ENCODE data around the gene PINK1.

The PINK1 gene

GRCh38 chr1:20610970-20611369, 22.3 kb upstream of the PINK1 start:
- no peak for DNase-seq (ENCODE audit: low read depth in 2 of 2)

GRCh38 chr1:20611652-20612051, 21.6 kb upstream of the PINK1 start:
- no peak for DNase-seq (ENCODE audit: low read depth in 2 of 2)

GRCh38 chr1:20612221-20612746, 21.0 kb upstream of the PINK1 start:
- no peak for DNase-seq (ENCODE audit: low read depth in 2 of 2)

- no peak for DNase-seq (ENCODE audit: low read depth in 2 of 2)
These were observed 19.1 kb upstream of the PINK1 start for GRCh38 chr1:20614131-20614579.

- DNase-seq (ENCODE audit: low read depth in 2 of 2) = no peak
These were observed 17.1 kb upstream of the PINK1 start for GRCh38 chr1:20615946-20616846.

- no peak for DNase-seq (ENCODE audit: low read depth in 2 of 2)
These were observed 16.3 kb upstream of the PINK1 start for GRCh38 chr1:20616847-20617487.

- no peak for DNase-seq (ENCODE audit: low read depth in 2 of 2)
These were observed 14.7 kb upstream of the PINK1 start for GRCh38 chr1:20618550-20618949.

GRCh38 chr1:20619999-20620398, 13.3 kb upstream of the PINK1 start:
- DNase-seq (ENCODE audit: low read depth in 2 of 2) = no peak

GRCh38 chr1:20621012-20621411, 12.2 kb upstream of the PINK1 start:
- no peak for DNase-seq (ENCODE audit: low read depth in 2 of 2)

- no peak for DNase-seq (ENCODE audit: low read depth in 2 of 2)
These were observed 8.5 kb upstream of the PINK1 start for GRCh38 chr1:20624709-20625108.

- DNase-seq (ENCODE audit: low read depth in 2 of 2) = no peak
These were observed 7.8 kb upstream of the PINK1 start for GRCh38 chr1:20625176-20626097.

- no peak for DNase-seq (ENCODE audit: low read depth in 2 of 2)
These were observed 7.2 kb upstream of the PINK1 start for GRCh38 chr1:20626098-20626427.

GRCh38 chr1:20626524-20626923, 6.7 kb upstream of the PINK1 start:
- DNase-seq (ENCODE audit: low read depth in 2 of 2) = no peak

- DNase-seq (ENCODE audit: low read depth in 2 of 2) = no peak
These were observed 2.5 kb upstream of the PINK1 start for GRCh38 chr1:20630729-20631128.

- no peak for DNase-seq (ENCODE audit: low read depth in 2 of 2)
These were observed 872 bp upstream of the PINK1 start for GRCh38 chr1:20632386-20632785.

GRCh38 chr1:20634065-20634593, 871 bp downstream of the PINK1 start:
- no peak for DNase-seq (ENCODE audit: low read depth in 2 of 2)

- no peak for DNase-seq (ENCODE audit: low read depth in 2 of 2)
These were observed 1.4 kb downstream of the PINK1 start for GRCh38 chr1:20634594-20635084.

GRCh38 chr1:20636785-20637347, 3.6 kb downstream of the PINK1 start:
- DNase-seq (ENCODE audit: low read depth in 2 of 2) = no peak

GRCh38 chr1:20640183-20640597, 6.9 kb downstream of the PINK1 start:
- peak in 1 of 2 donors; percentile 24 for DNase-seq (ENCODE audit: low read depth in 2 of 2)

GRCh38 chr1:20641975-20642374, 8.7 kb downstream of the PINK1 start:
- DNase-seq (ENCODE audit: low read depth in 2 of 2) = no peak

GRCh38 chr1:20643080-20643479, 9.8 kb downstream of the PINK1 start:
- DNase-seq (ENCODE audit: low read depth in 2 of 2) = no peak
